NCI-H128 (cell line): ENCODE results near the gene ATP9A.
"Not testable (repeated sequence)": the region's sequence is repeated elsewhere in the genome, so short reads cannot be mapped to it uniquely, and the experiment has no call there.

ENCODE experiments used
- DNase-seq: peaks from one replicate; lab custom pipeline; 2025; ENCODE audit not compliant: unreplicated experiment; lab: John Stamatoyannopoulos, UW

The ATP9A gene

GRCh38 chr20:51767867-51768758 lies at the start of gene ATP9A:
TSS of gene ATP9A (minus strand) at chr20:51768390. CDS start at chr20:51768369, 21 bp downstream.
- DNase-seq: no peak

- DNase-seq: not testable (repeated sequence)
Observed at GRCh38 chr20:51816856-51817255, 48.7 kb upstream of the ATP9A start.

GRCh38 chr20:51815383-51816076 lies 47.3 kb upstream of the ATP9A start:
- no peak for DNase-seq

- DNase-seq: no peak
Observed at GRCh38 chr20:51812861-51813260, 44.7 kb upstream of the ATP9A start.

- no peak for DNase-seq
Observed at GRCh38 chr20:51811514-51812128, 43.4 kb upstream of the ATP9A start.

GRCh38 chr20:51811042-51811355 lies 42.8 kb upstream of the ATP9A start:
- DNase-seq: no peak

- DNase-seq: no peak
Observed at GRCh38 chr20:51810155-51811041, 42.2 kb upstream of the ATP9A start.

- DNase-seq: no peak
Observed at GRCh38 chr20:51807720-51808250, 39.6 kb upstream of the ATP9A start.

GRCh38 chr20:51804754-51805153 lies 36.6 kb upstream of the ATP9A start:
- DNase-seq: no peak

- no peak for DNase-seq
Observed at GRCh38 chr20:51803148-51803854, 35.1 kb upstream of the ATP9A start.

- DNase-seq: no peak
Observed at GRCh38 chr20:51802170-51802751, 34.1 kb upstream of the ATP9A start, which contains the start of gene SALL4. TSS of gene SALL4 (minus strand) at chr20:51802521. CDS start at chr20:51802408, 113 bp downstream.

GRCh38 chr20:51801823-51802123 lies 33.6 kb upstream of the ATP9A start:
- DNase-seq: no peak

- no peak for DNase-seq
Observed at GRCh38 chr20:51801122-51801822, 33.1 kb upstream of the ATP9A start.

- DNase-seq: no peak
Observed at GRCh38 chr20:51800872-51801121, 32.6 kb upstream of the ATP9A start.

GRCh38 chr20:51800060-51800871 lies 32.1 kb upstream of the ATP9A start:
- peak; percentile 36 for DNase-seq

- no peak for DNase-seq
Observed at GRCh38 chr20:51799401-51799860, 31.2 kb upstream of the ATP9A start.

GRCh38 chr20:51797357-51798025 lies 29.3 kb upstream of the ATP9A start:
- DNase-seq: no peak

GRCh38 chr20:51796340-51796739 lies 28.1 kb upstream of the ATP9A start:
- no peak for DNase-seq
